Measurements from ENCODE around the gene KLK3.

The KLK3 gene

DNA sequence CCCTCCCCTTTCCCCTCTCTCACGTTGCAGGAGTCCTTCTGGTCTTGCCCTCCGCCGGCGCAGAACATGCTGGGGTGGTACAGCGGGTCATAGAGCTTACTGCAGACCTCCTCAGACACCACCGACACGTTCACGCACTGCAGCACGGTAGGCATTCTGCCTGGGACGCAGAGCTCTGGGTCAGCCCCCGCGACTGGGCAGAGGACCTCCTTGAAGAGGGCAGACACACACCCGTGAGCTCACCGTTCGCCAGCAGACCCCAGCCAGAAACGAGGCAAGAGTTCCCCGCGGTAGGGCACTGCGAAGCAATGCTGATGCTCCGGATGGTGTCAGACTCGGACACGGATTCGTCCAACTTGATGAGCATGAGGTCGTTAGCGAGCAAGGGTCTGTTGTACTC, 53.6 kb downstream of the KLK3 start:
- DNase-seq: no peak

DNA sequence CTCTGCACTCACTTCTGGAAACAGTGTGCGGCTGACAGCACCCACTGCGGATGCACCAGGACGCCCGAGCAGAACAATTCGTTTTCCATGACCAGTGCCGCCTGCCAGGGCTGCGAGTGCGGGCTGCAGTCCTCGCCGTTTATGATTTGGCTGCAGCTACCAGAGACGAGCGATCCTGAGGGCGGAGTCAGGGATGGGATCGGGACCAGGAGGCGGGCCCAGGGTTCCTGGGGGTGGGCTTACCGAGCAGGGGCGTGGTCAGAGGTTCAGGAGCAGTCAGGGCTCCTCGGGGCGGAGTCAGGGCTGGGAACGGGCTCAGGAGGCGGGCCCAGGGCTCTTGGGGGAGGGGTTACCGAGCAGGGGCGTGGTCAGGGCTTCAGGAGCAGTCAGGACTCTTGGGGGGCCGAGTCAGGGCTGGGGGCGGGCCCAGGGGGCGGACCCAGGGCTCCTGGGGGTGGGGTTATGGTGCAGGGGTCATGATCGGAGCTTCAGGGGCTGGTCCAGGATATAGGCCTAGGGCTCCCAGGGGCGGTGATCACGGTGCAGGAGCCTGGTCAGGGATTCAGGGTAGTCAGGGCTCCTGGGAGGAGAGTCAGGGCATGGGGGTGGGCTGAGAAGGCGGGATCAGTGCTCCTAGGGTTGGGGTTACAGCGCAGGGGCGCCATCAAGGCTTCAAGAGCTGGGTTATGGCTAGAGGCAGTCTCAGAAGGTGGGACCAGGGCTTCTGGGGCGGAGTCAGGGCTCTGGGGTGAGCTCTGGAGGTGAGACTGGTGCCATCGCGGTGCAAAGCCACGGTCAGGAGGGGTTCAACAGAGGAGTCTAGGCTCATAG, 54.7 kb downstream of the KLK3 start:
- DNase-seq: no peak
